ENCODE data around the gene TMEFF2. TPM values are rescaled to one million over a fixed set of nuclear protein-coding genes. Genes with fewer than 3 reads are reported as not detected.

The TMEFF2 gene
- total and polyA plus RNA-seq, 2 of the 8 experiments (the other 6 are each of a cell fraction or from before 2014, with no cell fraction given) = 0.91 to 3.7 TPM

- DNase-seq (ENCODE audit: low read depth in 1 of 2, low spot score in 2 of 2) = no peak
- CTCF ChIA-PET (ENCODE audit: partially characterized antibody) = interaction anchor here (0.9 to 1.6 kb wide), 3 partner anchors 12 to 30 kb away, joined by 3 read pairs; no protein-coding TSS in a partner anchor
- Histone ChIP-seq H3K23me2 (ENCODE audit: low read depth, low read length) (peaks cover 1% of the 10 kb centered on the region; the same call in 1 of the 2 replicates), H2BK20ac (ENCODE audit: low read length) (no peak overlapping the region), H3K27ac (ENCODE audit: low read depth, low read length) (no peak overlapping the region), H3K18ac (ENCODE audit: extremely low read depth, low read length) (no peak overlapping the region), H3K14ac (ENCODE audit: insufficient read length) (no peak overlapping the region), H3K9ac (replicated peaks in 1 of 4; ENCODE audit: extremely low read depth in 1 of 4, low read depth in 3 of 4, low read length in 3 of 4) (no peak overlapping the region), H3K4me1 (replicated peaks in 1 of 4; ENCODE audit: control insufficient read depth in 3 of 4, insufficient read depth in 4 of 4, low read length in 3 of 4) (no peaks in the 10 kb centered on the region), H3K23ac (ENCODE audit: insufficient read length) (no peak overlapping the region), H3K56ac (replicated peaks; ENCODE audit: insufficient read length, low read depth, low read length) (no peak overlapping the region), H3K4me3 (ENCODE audit: extremely low read depth in 1 of 4, insufficient read depth in 2 of 4, low read depth in 3 of 4, low read length in 4 of 4) (no peak overlapping the region), H3K79me2 (ENCODE audit: control insufficient read depth in 1 of 2, insufficient read depth in 2 of 2, low read length in 2 of 2) (no peaks in the 10 kb centered on the region), H4K91ac (replicated peaks; ENCODE audit: insufficient read length, low read length) (no peak overlapping the region), H4K20me1 (replicated peaks in 1 of 2; ENCODE audit: control insufficient read depth in 1 of 2, insufficient read depth in 2 of 2, low read length in 2 of 2) (no peaks in the 10 kb centered on the region), H3K36me3 (ENCODE audit: control insufficient read depth in 2 of 4, insufficient read depth in 4 of 4, low read length in 3 of 4) (no peaks in the 10 kb centered on the region), H3K27me3 (replicated peaks in 1 of 4; ENCODE audit: control insufficient read depth in 3 of 4, extremely low read depth in 1 of 4, insufficient read depth in 3 of 4, low read length in 3 of 4) (no peaks in the 10 kb centered on the region), H2BK12ac (ENCODE audit: low read depth, low read length) (no peak overlapping the region), H3K9me3 (ENCODE audit: insufficient read depth in 2 of 2, low read depth in 1 of 2, low read length in 1 of 2) (no peaks in the 10 kb centered on the region), H2BK120ac (replicated peaks; ENCODE audit: low read depth, low read length) (no peak overlapping the region), H4K8ac (ENCODE audit: extremely low read depth, insufficient read depth, low read length) (no peak overlapping the region), H2BK15ac (ENCODE audit: low read length) (no peak overlapping the region), H4K5ac (ENCODE audit: insufficient read length, low read depth, low read length) (no peak overlapping the region), H3K4me2 (ENCODE audit: insufficient read depth in 1 of 2, low read depth in 2 of 2, low read length in 2 of 2) (no peak overlapping the region), H2BK5ac (ENCODE audit: low read depth, low read length) (no peak overlapping the region), H2AFZ (ENCODE audit: low read length) (no peak overlapping the region), H3K79me1 (ENCODE audit: low read depth, low read length) (no peaks in the 10 kb centered on the region), H3K4ac (replicated peaks; ENCODE audit: insufficient read length, low read depth, low read length) (no peak overlapping the region), H2AK5ac (ENCODE audit: low read depth, low read length) (no peak overlapping the region)
- no peak for FAIRE-seq
- 98% methylated on average over 5 of the region's 5 CpGs; no CpG with 5 or more reads in 1 of the 2 experiments for WGBS, 2 experiments (ENCODE audit: extremely low coverage in 1 of 2, insufficient coverage in 1 of 2, insufficient read length in 1 of 2, insufficient replicate concordance in 2 of 2, low coverage in 1 of 2, low lambda C conversion rate in 2 of 2, missing lambda C conversion rate in 1 of 2)
- POLR2A ChIA-PET (ENCODE audit: partially characterized antibody) = no interaction called here
- TF ChIP-seq MAFK (IDR thresholded peaks at IDR 0.05; ENCODE audit: low read depth, low read length) (no peak), KDM4A (IDR thresholded peaks at IDR 0.05; ENCODE audit: low read depth, low read length, severe bottlenecking) (no peak), SP1 (IDR thresholded peaks at IDR 0.05; ENCODE audit: low read depth, low read length) (no peak), EP300 (IDR thresholded peaks at IDR 0.05; ENCODE audit: borderline replicate concordance in 1 of 2, low read depth in 2 of 2, low read length in 2 of 2) (no peak), MAX (IDR thresholded peaks at IDR 0.05) (no peak), BRCA1 (IDR thresholded peaks at IDR 0.05; ENCODE audit: low read depth, low read length) (no peak), CEBPB (IDR thresholded peaks at IDR 0.05; ENCODE audit: low read depth, low read length) (no peak), TCF12 (IDR thresholded peaks at IDR 0.05; ENCODE audit: low read depth, low read length) (no peak), RNF2 (IDR thresholded peaks at IDR 0.05; ENCODE audit: borderline replicate concordance, low read depth, low read length, missing control alignments, poor library complexity, severe bottlenecking) (no peak), JUN (IDR thresholded peaks at IDR 0.05; ENCODE audit: low read depth, low read length) (no peak), TBP (IDR thresholded peaks at IDR 0.05; ENCODE audit: low read depth, low read length) (no peak), RAD21 (IDR thresholded peaks at IDR 0.05 in 1 of 2, conservative IDR thresholded peaks at IDR 0.05 in 1 of 2; ENCODE audit: low read depth in 2 of 2, low read length in 2 of 2) (no peak), RBBP5 (IDR thresholded peaks at IDR 0.05; ENCODE audit: borderline replicate concordance, low read depth, low read length) (no peak), SP4 (IDR thresholded peaks at IDR 0.05; ENCODE audit: low read length) (no peak), HDAC6 (IDR thresholded peaks at IDR 0.05; ENCODE audit: low read depth, low read length) (no peak)
These were observed 152.6 kb downstream of the TMEFF2 start for GRCh38 chr2:192042126-192042525.

Data from H1 (cell line).